SK-N-SH treated with all-trans-retinoic acid at 6 μM for 48 hours (cell line): ENCODE results near the gene DMD.

Experiments used
- ATAC-seq: fragments of 200-7000 bp; cut with Tn5 transposase; 3 replicates; pipeline ENCODE4 v1.9.1; 2020; ENCODE audit warnings: mild to moderate bottlenecking, moderate library complexity
- ARNTL ChIP-seq: fragments of 450-650 bp; formaldehyde crosslinking; IDR thresholded peaks from 2 replicates; pipeline ENCODE4 v1.5.0; 2020; ENCODE audit warnings: low read depth, mild to moderate bottlenecking, moderate library complexity, borderline replicate concordance
- BACH2 ChIP-seq: fragments of 250-450 bp; sonication (Bioruptor Pico); IDR thresholded peaks from 2 replicates; pipeline ENCODE4 v1.9.0; 2021; ENCODE audit warnings: mild to moderate bottlenecking, borderline replicate concordance
- CSDC2 ChIP-seq: fragments of 250-450 bp; sonication (Bioruptor Pico); IDR thresholded peaks from 2 replicates; pipeline ENCODE4 v1.5.0; 2020; ENCODE audit warnings: mild to moderate bottlenecking, moderate library complexity
- ESRRG ChIP-seq: fragments of 250-450 bp; sonication (Bioruptor Pico); IDR thresholded peaks from 2 replicates; pipeline ENCODE4 v1.6.1; 2021; ENCODE audit warnings: mild to moderate bottlenecking
- GLIS3 ChIP-seq: fragments of 250-450 bp; sonication (Bioruptor Pico); IDR thresholded peaks from 2 replicates; pipeline ENCODE4 v1.5.0; 2020; ENCODE audit warnings: mild to moderate bottlenecking, moderate library complexity
- ISL1 ChIP-seq: fragments of 250-450 bp; sonication (Bioruptor Pico); IDR thresholded peaks from 2 replicates; pipeline ENCODE4 v2.1.2; 2022; ENCODE audit warnings: mild to moderate bottlenecking, moderate library complexity
- OSR1 ChIP-seq: fragments of 250-450 bp; sonication (Bioruptor Pico); IDR thresholded peaks from 2 replicates; pipeline ENCODE4 v1.8.0; 2022; ENCODE audit warnings: moderate library complexity, mild to moderate bottlenecking, inconsistent platforms
- PPARA ChIP-seq: fragments of 250-450 bp; sonication (Bioruptor Pico); IDR thresholded peaks from 2 replicates; pipeline ENCODE4 v1.5.0; 2020; ENCODE audit warnings: mild to moderate bottlenecking, borderline replicate concordance
- RARB ChIP-seq: fragments of 250-450 bp; sonication (Bioruptor Pico); IDR thresholded peaks from 2 replicates; pipeline ENCODE4 v1.8.0; 2021; ENCODE audit warnings: mild to moderate bottlenecking, moderate library complexity
- TCF4 ChIP-seq: fragments of 250-450 bp; sonication (Bioruptor Pico); IDR thresholded peaks from 2 replicates; pipeline ENCODE4 v1.8.0; 2021; ENCODE audit warnings: mild to moderate bottlenecking, moderate library complexity, borderline replicate concordance
- TOX ChIP-seq: fragments of 250-450 bp; sonication (Bioruptor Pico); IDR thresholded peaks from 2 replicates; pipeline ENCODE4 v1.8.0; 2021; ENCODE audit warnings: mild to moderate bottlenecking, moderate library complexity, borderline replicate concordance
- ZC3H10 ChIP-seq: fragments of 250-450 bp; sonication (Bioruptor Pico); IDR thresholded peaks from 2 replicates; pipeline ENCODE4 v1.5.1; 2021; ENCODE audit warnings: mild to moderate bottlenecking, moderate library complexity
- ZFP3 ChIP-seq: fragments of 250-450 bp; sonication (Bioruptor Pico); IDR thresholded peaks from 2 replicates; pipeline ENCODE4 v1.5.0; 2020; ENCODE audit warnings: mild to moderate bottlenecking, moderate library complexity
- ZFP30 ChIP-seq: fragments of 450-650 bp; formaldehyde crosslinking; IDR thresholded peaks from 2 replicates; pipeline ENCODE4 v1.5.0; 2022; ENCODE audit warnings: mild to moderate bottlenecking, moderate library complexity
- ZNF565 ChIP-seq: fragments of 450-650 bp; formaldehyde crosslinking; conservative IDR thresholded peaks from 2 replicates; pipeline ENCODE4 v1.5.0; 2020; ENCODE audit warnings: low read depth, mild to moderate bottlenecking, moderate library complexity
- ZNF70 ChIP-seq: fragments of 450-650 bp; formaldehyde crosslinking; IDR thresholded peaks from 2 replicates; pipeline ENCODE4 v1.5.0; 2020; ENCODE audit warnings: mild to moderate bottlenecking, moderate library complexity
- ZNF8 ChIP-seq: fragments of 450-650 bp; formaldehyde crosslinking; IDR thresholded peaks from 2 replicates; pipeline ENCODE4 v1.5.0; 2020; ENCODE audit warnings: mild to moderate bottlenecking, moderate library complexity
- TF ChIP-seq, protein P1 (sequence below): fragments of 250-450 bp; sonication (Bioruptor Pico); IDR thresholded peaks from 2 replicates; pipeline ENCODE4 v1.8.0; 2020; ENCODE audit warnings: mild to moderate bottlenecking, moderate library complexity, borderline replicate concordance
- TF ChIP-seq, protein P2 (sequence below): fragments of 250-450 bp; sonication (Bioruptor Pico); IDR thresholded peaks from 2 replicates; pipeline ENCODE4 v1.5.1; 2021; ENCODE audit warnings: mild to moderate bottlenecking, moderate library complexity
- TF ChIP-seq, protein P3 (sequence below): fragments of 250-450 bp; sonication (Bioruptor Pico); IDR thresholded peaks from 2 replicates; pipeline ENCODE4 v1.5.0; 2020; ENCODE audit warnings: mild to moderate bottlenecking, moderate library complexity
- TF ChIP-seq, protein P4 (sequence below): fragments of 250-450 bp; sonication (Bioruptor Pico); IDR thresholded peaks from 2 replicates; pipeline ENCODE4 v1.5.1; 2020; ENCODE audit warnings: low read depth, mild to moderate bottlenecking, moderate library complexity
- TF ChIP-seq, protein P5 (sequence below): fragments of 250-450 bp; sonication (Bioruptor Pico); IDR thresholded peaks from 2 replicates; pipeline ENCODE4 v1.8.0; 2021; ENCODE audit warnings: low read depth, mild to moderate bottlenecking, moderate library complexity, borderline replicate concordance

Gene DMD

DNA sequence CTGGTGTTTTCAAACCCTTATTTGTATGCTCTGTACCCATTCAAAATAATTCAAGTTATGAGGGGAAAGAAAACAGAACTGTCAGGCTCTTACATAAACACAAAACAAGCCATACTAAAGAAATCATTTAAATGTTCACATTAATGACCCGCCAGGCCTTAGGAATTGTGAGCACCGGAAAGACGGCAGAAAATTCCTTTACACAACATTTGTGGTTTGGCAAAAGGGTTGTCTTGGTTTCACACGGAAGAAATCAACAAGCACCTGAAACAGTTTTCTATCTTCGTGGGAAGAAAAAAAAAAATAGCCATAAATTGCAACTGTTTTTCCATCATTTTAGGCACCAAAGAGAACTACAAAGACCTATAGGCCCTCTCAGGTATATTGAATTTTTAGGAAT lies 1951.0 kb downstream of the DMD start (continued):
- TF ChIP-seq, protein P1, sequence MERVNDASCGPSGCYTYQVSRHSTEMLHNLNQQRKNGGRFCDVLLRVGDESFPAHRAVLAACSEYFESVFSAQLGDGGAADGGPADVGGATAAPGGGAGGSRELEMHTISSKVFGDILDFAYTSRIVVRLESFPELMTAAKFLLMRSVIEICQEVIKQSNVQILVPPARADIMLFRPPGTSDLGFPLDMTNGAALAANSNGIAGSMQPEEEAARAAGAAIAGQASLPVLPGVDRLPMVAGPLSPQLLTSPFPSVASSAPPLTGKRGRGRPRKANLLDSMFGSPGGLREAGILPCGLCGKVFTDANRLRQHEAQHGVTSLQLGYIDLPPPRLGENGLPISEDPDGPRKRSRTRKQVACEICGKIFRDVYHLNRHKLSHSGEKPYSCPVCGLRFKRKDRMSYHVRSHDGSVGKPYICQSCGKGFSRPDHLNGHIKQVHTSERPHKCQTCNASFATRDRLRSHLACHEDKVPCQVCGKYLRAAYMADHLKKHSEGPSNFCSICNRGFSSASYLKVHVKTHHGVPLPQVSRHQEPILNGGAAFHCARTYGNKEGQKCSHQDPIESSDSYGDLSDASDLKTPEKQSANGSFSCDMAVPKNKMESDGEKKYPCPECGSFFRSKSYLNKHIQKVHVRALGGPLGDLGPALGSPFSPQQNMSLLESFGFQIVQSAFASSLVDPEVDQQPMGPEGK (CRISPR knock-in tag): no peak
- TF ChIP-seq, protein P2, sequence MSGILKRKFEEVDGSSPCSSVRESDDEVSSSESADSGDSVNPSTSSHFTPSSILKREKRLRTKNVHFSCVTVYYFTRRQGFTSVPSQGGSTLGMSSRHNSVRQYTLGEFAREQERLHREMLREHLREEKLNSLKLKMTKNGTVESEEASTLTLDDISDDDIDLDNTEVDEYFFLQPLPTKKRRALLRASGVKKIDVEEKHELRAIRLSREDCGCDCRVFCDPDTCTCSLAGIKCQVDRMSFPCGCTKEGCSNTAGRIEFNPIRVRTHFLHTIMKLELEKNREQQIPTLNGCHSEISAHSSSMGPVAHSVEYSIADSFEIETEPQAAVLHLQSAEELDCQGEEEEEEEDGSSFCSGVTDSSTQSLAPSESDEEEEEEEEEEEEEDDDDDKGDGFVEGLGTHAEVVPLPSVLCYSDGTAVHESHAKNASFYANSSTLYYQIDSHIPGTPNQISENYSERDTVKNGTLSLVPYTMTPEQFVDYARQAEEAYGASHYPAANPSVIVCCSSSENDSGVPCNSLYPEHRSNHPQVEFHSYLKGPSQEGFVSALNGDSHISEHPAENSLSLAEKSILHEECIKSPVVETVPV (CRISPR knock-in tag): no peak
- TF ChIP-seq BACH2 (CRISPR knock-in tag): no peak
- no peak for TF ChIP-seq ZC3H10

DNA sequence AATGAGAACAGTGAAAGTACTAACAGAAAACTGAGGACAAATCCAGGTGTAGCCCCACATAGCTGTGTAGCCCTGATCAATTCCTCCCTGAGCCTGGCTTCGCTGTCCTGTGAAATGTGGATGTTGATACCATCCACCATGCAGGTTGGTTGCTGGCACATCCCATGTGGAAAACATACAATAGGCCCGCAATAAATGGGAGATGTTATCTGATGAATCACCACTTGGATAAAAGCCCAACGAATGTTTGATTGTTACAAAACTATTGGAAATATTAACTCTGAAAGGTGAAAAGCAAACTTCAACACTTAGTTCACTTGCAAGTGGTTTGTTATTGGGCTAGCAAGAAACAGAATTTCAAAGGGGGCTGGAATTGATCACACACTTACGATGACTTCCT lies 1953.2 kb downstream of the DMD start:
- TF ChIP-seq CSDC2 (CRISPR knock-in tag) (no peak), RARB (CRISPR knock-in tag) (no peak), TOX (CRISPR knock-in tag) (no peak), ZC3H10 (no peak), OSR1 (no peak), ZNF8 (CRISPR knock-in tag) (no peak), PPARA (CRISPR knock-in tag) (no peak), TCF4 (CRISPR knock-in tag) (no peak), ZFP30 (no peak), BACH2 (CRISPR knock-in tag) (no peak), ESRRG (no peak), ZNF565 (no peak), ZNF70 (CRISPR knock-in tag) (no peak)
- TF ChIP-seq, protein P1 (CRISPR knock-in tag): no peak
- TF ChIP-seq, protein P3, sequence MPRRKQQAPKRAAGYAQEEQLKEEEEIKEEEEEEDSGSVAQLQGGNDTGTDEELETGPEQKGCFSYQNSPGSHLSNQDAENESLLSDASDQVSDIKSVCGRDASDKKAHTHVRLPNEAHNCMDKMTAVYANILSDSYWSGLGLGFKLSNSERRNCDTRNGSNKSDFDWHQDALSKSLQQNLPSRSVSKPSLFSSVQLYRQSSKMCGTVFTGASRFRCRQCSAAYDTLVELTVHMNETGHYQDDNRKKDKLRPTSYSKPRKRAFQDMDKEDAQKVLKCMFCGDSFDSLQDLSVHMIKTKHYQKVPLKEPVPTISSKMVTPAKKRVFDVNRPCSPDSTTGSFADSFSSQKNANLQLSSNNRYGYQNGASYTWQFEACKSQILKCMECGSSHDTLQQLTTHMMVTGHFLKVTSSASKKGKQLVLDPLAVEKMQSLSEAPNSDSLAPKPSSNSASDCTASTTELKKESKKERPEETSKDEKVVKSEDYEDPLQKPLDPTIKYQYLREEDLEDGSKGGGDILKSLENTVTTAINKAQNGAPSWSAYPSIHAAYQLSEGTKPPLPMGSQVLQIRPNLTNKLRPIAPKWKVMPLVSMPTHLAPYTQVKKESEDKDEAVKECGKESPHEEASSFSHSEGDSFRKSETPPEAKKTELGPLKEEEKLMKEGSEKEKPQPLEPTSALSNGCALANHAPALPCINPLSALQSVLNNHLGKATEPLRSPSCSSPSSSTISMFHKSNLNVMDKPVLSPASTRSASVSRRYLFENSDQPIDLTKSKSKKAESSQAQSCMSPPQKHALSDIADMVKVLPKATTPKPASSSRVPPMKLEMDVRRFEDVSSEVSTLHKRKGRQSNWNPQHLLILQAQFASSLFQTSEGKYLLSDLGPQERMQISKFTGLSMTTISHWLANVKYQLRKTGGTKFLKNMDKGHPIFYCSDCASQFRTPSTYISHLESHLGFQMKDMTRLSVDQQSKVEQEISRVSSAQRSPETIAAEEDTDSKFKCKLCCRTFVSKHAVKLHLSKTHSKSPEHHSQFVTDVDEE: no peak
- TF ChIP-seq, protein P4, sequence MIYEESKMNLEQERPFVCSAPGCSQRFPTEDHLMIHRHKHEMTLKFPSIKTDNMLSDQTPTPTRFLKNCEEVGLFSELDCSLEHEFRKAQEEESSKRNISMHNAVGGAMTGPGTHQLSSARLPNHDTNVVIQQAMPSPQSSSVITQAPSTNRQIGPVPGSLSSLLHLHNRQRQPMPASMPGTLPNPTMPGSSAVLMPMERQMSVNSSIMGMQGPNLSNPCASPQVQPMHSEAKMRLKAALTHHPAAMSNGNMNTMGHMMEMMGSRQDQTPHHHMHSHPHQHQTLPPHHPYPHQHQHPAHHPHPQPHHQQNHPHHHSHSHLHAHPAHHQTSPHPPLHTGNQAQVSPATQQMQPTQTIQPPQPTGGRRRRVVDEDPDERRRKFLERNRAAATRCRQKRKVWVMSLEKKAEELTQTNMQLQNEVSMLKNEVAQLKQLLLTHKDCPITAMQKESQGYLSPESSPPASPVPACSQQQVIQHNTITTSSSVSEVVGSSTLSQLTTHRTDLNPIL: no peak
- TF ChIP-seq, protein P5, sequence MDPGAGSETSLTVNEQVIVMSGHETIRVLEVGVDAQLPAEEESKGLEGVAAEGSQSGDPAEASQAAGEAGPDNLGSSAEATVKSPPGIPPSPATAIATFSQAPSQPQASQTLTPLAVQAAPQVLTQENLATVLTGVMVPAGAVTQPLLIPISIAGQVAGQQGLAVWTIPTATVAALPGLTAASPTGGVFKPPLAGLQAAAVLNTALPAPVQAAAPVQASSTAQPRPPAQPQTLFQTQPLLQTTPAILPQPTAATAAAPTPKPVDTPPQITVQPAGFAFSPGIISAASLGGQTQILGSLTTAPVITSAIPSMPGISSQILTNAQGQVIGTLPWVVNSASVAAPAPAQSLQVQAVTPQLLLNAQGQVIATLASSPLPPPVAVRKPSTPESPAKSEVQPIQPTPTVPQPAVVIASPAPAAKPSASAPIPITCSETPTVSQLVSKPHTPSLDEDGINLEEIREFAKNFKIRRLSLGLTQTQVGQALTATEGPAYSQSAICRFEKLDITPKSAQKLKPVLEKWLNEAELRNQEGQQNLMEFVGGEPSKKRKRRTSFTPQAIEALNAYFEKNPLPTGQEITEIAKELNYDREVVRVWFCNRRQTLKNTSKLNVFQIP (CRISPR knock-in tag): no peak
- ATAC-seq: no peak

DNA sequence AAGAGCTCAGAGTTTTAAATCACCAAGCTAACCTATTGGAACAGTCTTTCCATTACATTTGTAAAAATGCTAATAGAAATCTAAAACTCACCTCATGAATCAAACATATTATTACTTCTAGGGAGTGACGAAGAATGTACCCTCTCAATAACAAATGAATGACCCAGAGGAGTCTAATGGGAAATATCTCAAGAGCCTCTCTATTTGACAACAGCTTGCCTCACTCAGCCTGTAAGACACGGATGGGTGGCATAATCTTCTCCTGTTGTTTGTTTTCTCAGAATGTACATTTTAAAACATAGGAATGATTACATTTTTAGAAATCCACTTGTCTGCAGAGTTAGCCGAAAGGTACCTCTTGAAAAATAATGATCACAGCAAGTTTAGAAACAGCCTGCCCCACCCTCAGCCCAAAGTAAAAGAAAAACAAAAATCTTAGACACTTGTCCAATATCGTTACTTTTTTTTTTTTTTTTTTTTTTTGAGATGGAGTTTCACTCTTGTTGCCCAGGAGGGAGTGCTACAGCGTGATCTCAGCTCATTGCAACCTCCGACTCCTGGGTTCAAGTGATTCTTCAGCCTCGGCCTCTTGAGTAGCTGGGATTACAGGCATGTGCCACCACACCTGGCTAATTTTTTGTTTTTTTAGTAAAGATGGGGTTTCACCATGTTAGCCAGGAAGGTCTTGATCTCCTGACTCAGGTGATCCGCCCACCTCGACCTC lies 1955.9 kb downstream of the DMD start:
- ATAC-seq: no peak
- TF ChIP-seq BACH2 (CRISPR knock-in tag): no peak
- TF ChIP-seq TCF4 (CRISPR knock-in tag): no peak
- TF ChIP-seq OSR1: no peak
- TF ChIP-seq, protein P2 (CRISPR knock-in tag): no peak
- no peak for TF ChIP-seq ARNTL
- TF ChIP-seq ZNF565: no peak
- no peak for TF ChIP-seq CSDC2 (CRISPR knock-in tag)
- TF ChIP-seq ISL1 (CRISPR knock-in tag): no peak
- no peak for TF ChIP-seq ZFP3 (CRISPR knock-in tag)
- no peak for TF ChIP-seq GLIS3 (CRISPR knock-in tag)
- no peak for TF ChIP-seq ZC3H10
- TF ChIP-seq ZNF70 (CRISPR knock-in tag): no peak
- TF ChIP-seq ZNF8 (CRISPR knock-in tag): no peak
